Inflammatory macrophage (primary cell): ENCODE data around the gene KLHL42.
A peak's percentile ranks its signal among the peaks of the same experiment; 100 is the strongest.
"Not testable (repeated sequence)": the region's sequence is repeated elsewhere in the genome, so short reads cannot be mapped to it uniquely, and the experiment has no call there.

ENCODE experiments used
- DNase-seq, 2 donors: peaks; one replicate each; pipeline ENCODE4 v3.0.0-alpha.2; 2020 to 2022

KLHL42 gene

DNA sequence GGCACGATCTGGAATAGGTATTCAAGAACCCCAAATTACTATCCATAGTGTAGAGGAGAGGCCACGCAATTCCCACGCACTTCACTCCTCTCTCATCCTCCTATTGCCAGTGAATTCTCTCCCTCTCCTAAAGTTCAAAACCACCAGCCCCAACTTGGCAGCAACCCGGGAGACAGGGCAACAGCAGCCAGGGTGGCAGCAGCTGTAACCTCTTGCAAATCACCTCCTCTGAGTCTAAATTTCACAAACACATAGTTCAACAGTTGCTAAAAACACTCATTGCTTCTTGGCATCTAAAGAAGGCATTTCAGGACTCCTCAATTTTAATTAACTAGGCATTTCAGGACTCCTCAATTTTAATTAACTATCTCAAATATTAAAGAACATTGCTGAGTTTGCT is 37.7 kb downstream of the KLHL42 start:
- no peak for DNase-seq

- no peak for DNase-seq
Observed at GRCh38 chr12:27818401-27818918, 38.4 kb downstream of the KLHL42 start.

DNA sequence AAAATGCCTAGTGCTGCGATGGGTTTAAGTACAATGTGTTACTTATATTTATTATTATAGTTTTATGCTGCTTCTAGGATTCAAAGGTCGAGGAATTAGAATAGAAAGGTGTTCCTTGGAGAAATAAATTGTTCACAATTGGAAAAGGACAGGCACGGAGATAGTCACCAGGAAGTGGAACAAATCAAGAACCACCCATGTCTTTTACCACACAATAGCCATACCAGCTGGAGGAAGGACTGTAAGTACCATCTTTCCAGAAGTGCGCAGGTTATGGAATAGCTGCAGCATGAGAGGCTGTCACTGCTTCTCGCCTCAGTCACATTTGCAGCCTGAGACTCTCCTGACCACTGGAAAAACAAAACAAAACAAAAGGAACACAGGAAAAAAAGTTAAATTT is 40.5 kb downstream of the KLHL42 start:
- DNase-seq = no peak

DNA sequence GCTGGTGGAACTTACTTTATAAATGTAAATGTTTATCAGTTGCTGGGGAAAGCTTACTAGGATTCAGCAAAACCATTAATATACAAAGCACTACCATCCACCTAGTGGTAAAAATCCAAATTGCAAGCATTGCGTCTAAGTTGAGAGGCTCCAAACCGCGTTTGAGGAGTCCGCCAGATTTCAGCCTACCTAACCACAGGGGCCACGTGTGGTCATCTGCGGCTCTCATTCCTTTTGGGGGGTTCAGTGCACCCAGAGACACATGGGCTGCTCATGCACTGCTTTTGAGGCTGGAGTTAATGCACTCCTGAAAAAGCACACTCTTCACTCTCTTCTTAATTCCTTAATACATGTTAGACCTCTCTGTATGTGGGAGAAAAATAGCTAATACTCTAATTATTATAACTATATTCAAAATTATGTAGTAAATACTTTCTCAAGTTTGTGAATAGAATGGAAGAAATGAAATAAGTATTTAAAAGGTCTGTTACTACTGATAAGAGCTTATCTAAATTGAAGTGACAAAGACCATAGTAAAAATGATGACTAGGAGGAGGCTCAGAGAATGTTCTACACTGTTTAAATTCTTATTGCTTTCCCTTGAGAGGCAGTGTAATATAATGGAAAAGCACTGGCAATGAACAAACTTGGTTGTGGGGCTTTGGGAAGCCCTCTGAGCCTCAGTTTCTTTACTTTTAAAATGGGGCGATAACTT is 41.4 kb downstream of the KLHL42 start:
- DNase-seq = peak; percentile 62 to 79

DNA sequence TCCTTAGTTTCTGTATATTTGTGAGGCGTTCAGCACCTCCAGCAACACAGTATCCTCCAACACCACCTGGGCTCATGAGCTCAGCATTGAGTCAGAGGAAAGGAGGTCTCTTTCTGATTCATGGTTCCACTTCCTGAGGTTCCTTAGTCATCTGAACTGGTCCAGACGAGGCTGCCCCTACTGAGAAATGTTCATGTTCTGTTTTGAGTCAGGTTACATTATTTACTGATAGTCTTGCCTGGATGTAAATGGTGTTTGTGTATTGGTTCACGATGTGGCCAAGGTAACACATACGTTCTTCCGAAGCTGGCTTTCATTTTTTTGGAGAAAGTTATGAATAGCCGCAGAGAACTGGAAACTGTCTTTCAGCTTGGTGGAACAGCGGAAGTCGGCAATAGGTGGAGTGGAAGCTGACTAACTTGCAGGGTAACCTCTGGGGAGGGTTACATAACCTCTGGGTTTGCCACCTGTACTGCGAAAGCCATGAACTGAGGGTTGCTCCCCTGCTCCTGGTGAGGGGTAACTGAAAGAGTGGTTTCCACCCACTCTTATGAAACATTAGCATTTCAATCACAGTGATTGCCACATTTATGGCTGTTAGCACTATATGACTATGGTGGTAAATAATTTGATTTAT is 42.2 kb downstream of the KLHL42 start:
- no peak for DNase-seq

- DNase-seq = no peak
Observed at GRCh38 chr12:27823038-27823437, 43.0 kb downstream of the KLHL42 start.

DNA sequence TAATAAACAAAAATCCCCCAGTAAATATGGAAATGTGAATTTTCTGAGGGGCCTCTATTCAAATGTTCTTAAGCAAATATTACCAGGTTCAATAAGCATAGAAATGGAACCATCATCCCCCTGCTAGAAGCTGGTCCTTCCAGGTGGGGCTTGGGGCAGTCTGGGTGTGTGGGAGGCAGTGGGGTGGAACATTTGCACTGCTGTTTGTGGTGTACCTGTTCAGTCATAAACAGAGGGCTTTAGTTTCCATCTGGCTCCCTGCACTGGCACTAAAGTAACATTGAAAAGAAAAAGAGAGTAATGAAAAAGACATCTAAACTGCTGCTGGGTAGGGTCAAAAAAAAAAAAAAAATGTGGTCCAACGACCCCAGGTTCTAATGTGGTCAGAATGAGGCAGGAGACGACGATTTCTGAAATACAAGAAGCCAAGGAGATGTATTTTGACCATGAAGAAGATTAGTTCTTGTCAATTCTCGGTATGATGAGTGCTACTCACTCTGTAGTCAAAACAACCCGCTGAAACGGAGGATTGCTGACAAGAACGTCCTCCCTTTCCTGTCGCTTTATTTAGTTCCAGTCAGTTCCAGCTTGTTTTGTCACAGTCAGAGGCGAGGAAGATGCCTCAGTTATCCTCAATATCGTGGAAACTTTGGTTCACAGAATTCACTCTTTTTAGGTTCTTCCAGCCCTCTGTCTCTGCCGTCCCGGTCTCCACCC is 44.3 kb downstream of the KLHL42 start:
- no peak for DNase-seq

- DNase-seq = no peak
Observed at GRCh38 chr12:27826076-27826475, 46.0 kb downstream of the KLHL42 start.

DNA sequence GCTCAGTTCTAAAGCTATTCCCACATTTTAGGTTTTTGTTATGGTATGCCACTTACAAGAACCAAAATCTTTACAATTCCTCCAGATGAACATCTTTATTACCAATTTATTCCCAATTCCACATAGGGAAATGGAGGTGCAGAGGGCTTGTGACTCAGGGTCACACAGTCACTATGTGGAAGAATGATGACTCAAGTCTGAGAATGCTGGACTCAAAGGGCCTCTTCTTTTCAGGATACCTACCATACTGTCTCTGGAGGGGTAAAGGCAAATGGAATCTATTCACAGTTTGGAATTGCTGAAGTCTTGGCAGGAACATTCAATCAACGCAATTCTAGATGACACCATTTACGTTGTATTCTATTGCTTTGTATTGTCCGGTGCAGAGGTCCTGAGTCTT is 48.2 kb downstream of the KLHL42 start:
- no peak for DNase-seq

DNA sequence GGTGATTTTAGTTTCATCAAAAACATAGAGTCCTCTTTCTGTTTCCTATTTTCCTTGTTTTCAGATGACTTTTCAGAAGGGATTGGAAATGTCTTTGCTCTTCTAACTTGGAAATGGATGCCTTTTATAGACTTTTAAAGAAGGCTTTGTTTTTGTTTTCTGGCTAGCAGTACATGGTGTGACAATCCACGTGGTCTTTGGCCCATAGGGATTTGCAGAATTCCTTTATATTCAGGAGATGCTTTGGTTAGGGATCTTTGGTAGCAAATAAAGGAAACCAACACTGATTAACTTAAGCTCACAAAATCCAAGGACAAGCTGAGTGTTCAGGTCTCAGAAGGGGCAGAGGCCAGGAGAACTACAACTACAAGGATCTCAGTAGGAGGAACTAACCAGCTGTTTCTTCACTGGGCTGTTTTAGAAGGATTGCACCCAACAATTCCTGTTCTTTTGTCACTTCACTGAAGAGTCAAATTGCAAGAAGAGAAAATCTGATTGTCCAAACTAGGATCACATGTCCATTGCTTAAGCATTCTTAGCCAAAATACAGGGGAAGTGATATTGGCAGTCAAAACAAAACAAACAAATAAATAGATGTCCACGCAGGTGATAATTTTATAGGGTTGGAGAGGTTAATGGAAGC is 58.6 kb downstream of the KLHL42 start:
- peak; percentile 55 to 57 for DNase-seq

DNA sequence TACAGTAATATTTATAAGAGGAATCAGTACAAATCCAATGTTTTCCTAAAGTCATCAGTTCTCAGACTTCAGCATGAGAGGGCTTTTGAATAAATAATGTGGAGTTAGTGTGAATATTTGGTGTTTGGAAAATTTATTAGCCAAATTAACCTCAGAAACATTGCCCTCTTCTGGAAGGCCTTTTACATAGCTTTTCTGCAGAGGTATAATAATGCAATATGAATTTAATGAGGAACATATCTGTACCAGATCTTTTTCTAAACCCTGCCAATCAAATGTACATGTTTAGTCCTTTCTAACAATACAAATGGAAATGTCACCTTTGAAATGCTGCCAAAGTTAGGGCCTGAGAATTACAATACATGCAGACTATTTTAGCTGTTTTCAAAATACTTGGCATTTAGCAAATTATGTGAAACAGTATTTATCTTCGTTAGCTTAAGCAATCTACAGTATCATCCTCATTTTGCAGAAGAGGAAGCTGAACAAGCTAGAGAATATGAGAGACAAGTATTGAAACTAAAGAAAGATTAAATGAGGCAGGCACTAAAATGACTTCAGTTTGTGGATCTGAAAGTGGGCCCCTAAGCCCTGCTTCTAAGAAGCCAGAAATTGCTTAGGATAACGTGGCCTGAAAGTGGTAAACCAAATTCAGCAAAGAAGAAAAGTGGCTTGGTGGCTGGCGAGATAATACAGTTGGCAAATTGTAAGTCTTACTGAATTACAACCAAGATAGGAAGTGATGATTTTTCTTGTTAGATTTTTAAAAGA is 60.4 kb downstream of the KLHL42 start:
- DNase-seq = peak in 1 of 2 donors; percentile 40

GRCh38 chr12:27841392-27841882 is 61.4 kb downstream of the KLHL42 start:
- DNase-seq = no peak

DNA sequence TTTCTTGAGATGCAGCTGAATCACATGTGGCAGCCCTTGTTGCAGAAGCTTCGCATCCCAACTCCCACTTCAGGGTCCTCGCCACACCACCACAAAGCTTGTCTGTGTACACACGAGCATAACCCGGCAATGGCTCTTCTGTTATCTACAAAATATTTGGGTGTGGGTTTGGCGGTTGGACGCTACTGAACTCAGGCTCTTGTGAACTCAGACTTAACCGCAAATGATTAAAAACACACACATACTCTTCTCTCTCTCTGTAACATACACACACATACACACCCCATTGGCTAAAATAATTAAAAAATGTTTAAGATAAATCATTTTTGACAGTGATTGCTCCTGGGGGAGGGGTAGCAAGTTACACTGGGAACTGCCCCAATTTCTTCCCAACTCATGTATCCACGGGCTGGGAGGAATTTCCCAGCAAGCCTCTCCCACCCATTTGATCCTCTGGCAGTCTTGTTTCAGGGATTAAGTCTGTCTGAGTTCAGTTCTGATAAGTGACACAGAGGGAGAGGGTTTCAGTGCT is 63.7 kb downstream of the KLHL42 start:
- DNase-seq = no peak

GRCh38 chr12:27844366-27845090 is 64.5 kb downstream of the KLHL42 start:
- no peak for DNase-seq

DNA sequence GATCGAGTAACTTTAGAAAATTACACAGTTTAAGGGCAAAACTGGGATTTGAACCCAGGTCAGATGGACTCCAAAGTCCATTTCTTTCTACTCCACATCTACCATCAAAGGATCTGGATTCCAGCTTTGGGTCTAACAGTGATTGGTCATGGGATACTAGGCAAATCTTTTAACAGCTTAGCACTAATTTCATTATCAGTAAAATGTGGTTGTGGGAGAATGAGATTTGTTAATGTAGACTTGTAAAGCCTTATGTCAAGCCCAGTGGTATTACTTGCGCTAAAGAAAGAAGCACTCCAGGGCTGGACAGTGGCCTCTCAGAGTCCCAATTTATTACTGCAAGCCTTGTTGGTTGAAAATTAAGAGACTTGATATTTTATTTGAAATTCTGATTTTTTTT is 65.2 kb downstream of the KLHL42 start:
- DNase-seq = no peak

DNA sequence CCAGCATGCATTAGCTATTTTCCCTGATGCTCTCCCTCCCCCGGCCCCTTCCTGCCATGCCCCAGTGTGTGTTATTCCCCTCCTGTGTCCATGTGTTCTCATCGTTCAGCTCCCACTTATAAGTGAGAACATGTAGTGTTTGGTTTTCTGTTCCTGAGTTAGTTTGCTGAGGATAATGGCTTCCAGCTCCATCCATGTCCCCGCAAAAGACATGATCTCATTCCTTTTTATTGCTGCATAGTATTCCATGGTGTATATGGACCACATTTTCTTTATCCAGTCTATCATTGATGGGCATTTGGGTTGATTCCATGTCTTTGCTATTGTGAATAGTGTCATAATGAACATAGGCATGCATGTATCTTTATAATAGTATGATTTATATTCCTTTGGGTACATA is 65.7 kb downstream of the KLHL42 start:
- not testable (repeated sequence) for DNase-seq

DNA sequence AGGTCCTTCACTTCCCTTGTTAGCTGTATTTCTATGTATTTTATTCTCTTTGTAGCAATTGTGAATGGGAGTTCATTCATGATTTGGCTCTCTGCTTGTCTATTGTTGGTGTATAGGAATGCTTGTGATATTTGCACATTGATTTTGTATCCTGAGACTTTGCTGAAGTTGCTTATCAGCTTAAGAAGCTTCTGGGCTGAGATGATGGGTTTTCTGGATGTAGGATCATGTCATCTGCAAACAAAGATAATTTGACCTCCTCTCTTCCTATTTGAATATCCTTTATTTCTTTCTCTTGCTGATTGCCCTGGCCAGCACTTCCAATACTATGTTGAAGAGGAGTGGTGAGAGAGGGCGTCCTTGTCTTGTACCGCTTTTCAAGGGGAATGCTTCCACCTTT is 67.3 kb downstream of the KLHL42 start:
- DNase-seq = not testable (repeated sequence)

DNA sequence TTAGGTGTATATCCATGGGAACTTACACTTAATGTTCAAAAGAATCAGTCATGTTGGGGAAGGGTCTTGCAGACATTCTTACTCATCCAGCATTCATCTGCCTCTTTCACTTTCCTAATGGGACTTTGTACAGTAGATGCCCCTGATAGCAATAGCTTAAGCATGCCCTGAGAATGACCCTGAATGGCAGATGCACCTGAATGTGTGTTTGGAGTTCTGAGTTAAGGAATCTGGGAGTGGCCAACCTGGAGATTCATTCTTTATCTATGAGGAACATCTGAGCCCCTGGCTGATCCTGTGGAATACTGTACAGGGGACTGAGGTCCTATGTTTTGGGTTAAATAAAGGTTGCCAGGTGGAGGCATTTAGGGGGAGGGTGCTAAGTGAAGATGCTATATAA is 71.3 kb downstream of the KLHL42 start:
- no peak for DNase-seq

GRCh38 chr12:27852117-27852516 is 72.1 kb downstream of the KLHL42 start:
- DNase-seq = no peak
